GM12892 (cell line): Measurements from ENCODE around the gene SURF2.

Source experiments
- POLR2A ChIP-seq: IDR thresholded peaks from 2 replicates; pipeline ENCODE4 v1.6.1; 2011; ENCODE audit warnings: low read depth, low read length, control low read depth
- POLR2AphosphoS5 ChIP-seq: IDR thresholded peaks from 2 replicates; pipeline ENCODE4 v1.6.1; 2011; ENCODE audit warnings: low read depth, low read length, control low read depth
- TAF1 ChIP-seq: IDR thresholded peaks from 2 replicates; pipeline ENCODE4 v1.6.1; 2011; ENCODE audit warnings: low read depth, mild to moderate bottlenecking, control low read depth, low read length, borderline replicate concordance

DNA sequence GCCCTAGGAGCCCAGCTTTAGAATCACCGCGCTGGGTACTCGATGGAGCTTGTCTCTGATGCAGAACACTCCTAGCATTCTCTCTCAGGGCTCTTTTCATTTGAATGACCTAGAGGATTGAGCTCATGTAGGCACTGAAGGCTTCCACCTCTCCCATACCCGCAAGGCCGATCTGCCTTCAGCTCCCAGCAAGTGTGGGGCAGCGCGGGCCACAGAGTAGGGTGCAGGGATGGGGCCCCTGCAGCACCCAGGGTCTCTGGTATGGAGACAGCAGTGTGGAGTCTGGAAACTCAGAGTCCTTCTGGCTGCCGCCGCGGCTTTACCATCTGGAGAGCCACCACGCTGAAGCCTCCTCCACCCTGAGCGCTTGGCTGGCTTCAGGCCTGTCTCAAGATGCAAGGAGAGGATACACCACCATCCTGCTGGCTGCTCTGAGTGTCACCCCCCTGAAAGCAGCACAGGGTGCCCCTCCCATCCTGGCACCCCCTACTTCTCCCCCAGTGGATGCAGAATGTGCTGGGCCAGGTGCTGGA, 32.7 kb downstream of the SURF2 start:
- TF ChIP-seq POLR2A: no peak
- no peak for TF ChIP-seq POLR2AphosphoS5
- TF ChIP-seq TAF1: no peak
